GM18526 (cell line): ENCODE results near the gene ARID5B.

Source experiments
- POLR2A ChIP-seq: IDR thresholded peaks from 3 replicates; pipeline ENCODE4 v1.6.1; 2011; ENCODE audit not compliant: insufficient read length; ENCODE audit errors: extremely low read depth

Gene ARID5B

GRCh38 chr10:61964059-61964709, 62.7 kb downstream of the ARID5B start:
- TF ChIP-seq POLR2A: peak; percentile 25

- no peak for TF ChIP-seq POLR2A
Measured at GRCh38 chr10:61964949-61965702, 63.6 kb downstream of the ARID5B start.

- no peak for TF ChIP-seq POLR2A
Measured at GRCh38 chr10:61965703-61966395, 64.3 kb downstream of the ARID5B start.

GRCh38 chr10:61967298-61967697, 65.8 kb downstream of the ARID5B start:
- no peak for TF ChIP-seq POLR2A

- TF ChIP-seq POLR2A: no peak
Measured at GRCh38 chr10:61970182-61971002, 68.9 kb downstream of the ARID5B start.

GRCh38 chr10:61971003-61971325, 69.5 kb downstream of the ARID5B start:
- TF ChIP-seq POLR2A: no peak

GRCh38 chr10:61973169-61973568, 71.7 kb downstream of the ARID5B start:
- TF ChIP-seq POLR2A: no peak

- TF ChIP-seq POLR2A: no peak
Measured at GRCh38 chr10:61973906-61974305, 72.4 kb downstream of the ARID5B start.

- TF ChIP-seq POLR2A: no peak
Measured at GRCh38 chr10:61974601-61975390, 73.3 kb downstream of the ARID5B start.

GRCh38 chr10:61975391-61975932, 74.0 kb downstream of the ARID5B start:
- no peak for TF ChIP-seq POLR2A

GRCh38 chr10:61978965-61979364, 77.5 kb downstream of the ARID5B start:
- no peak for TF ChIP-seq POLR2A

- no peak for TF ChIP-seq POLR2A
Measured at GRCh38 chr10:61981460-61981859, 80.0 kb downstream of the ARID5B start.

- TF ChIP-seq POLR2A: no peak
Measured at GRCh38 chr10:61983255-61983654, 81.8 kb downstream of the ARID5B start.

GRCh38 chr10:61984803-61985418, 83.4 kb downstream of the ARID5B start:
- no peak for TF ChIP-seq POLR2A
